Measurements from ENCODE around the gene PCDH15. TPM values are rescaled to one million over a fixed set of nuclear protein-coding genes. Genes with fewer than 3 reads are reported as not detected.
"Not testable (repeated sequence)": the region's sequence is repeated elsewhere in the genome, so short reads cannot be mapped to it uniquely, and the experiment has no call there.

The PCDH15 gene
- total RNA-seq, 2 donors from 2014 or later: not detected

GRCh38 chr10:54396031-54396430 lies 405.0 kb downstream of the PCDH15 start:
- Mint-ChIP-seq H3K4me1 (no peaks in the 10 kb centered on the region), H3K36me3 (ENCODE audit: low read depth) (no peaks in the 10 kb centered on the region), H3K4me3 (no peak overlapping the region), H3K27me3 (no peaks in the 10 kb centered on the region), H3K27ac (no peak overlapping the region)
- DNase-seq (no peak), ATAC-seq (no peak)
- no peaks in the 10 kb centered on the region for H3K9me3 ChIP-seq (ENCODE audit: control insufficient read depth, low read length, poor library complexity, severe bottlenecking)

- DNase-seq, H3K4me3 Mint-ChIP-seq: not testable (repeated sequence)
Observed at GRCh38 chr10:54394598-54394997, 406.4 kb downstream of the PCDH15 start.

GRCh38 chr10:54372179-54372578 lies 428.9 kb downstream of the PCDH15 start:
- Mint-ChIP-seq H3K4me3 (no peak overlapping the region), H3K27me3 (no peaks in the 10 kb centered on the region), H3K36me3 (ENCODE audit: low read depth) (no peaks in the 10 kb centered on the region), H3K27ac (no peak overlapping the region), H3K4me1 (no peaks in the 10 kb centered on the region)
- DNase-seq (no peak), ATAC-seq (no peak)
- no peaks in the 10 kb centered on the region for H3K9me3 ChIP-seq (ENCODE audit: control insufficient read depth, low read length, poor library complexity, severe bottlenecking)

More at GRCh38 chr10:54394598-54394997, 406.4 kb downstream of the PCDH15 start:
- H3K4me1 Mint-ChIP-seq; H3K27ac Mint-ChIP-seq; ATAC-seq; H3K36me3 Mint-ChIP-seq (ENCODE audit: low read depth); H3K27me3 Mint-ChIP-seq; H3K9me3 ChIP-seq (ENCODE audit: control insufficient read depth, low read length, poor library complexity, severe bottlenecking): not testable (repeated sequence)

GRCh38 chr10:54368984-54369383 lies 432.0 kb downstream of the PCDH15 start:
- no peak overlapping the region for H3K27ac Mint-ChIP-seq

GRCh38 chr10:54363390-54363789 lies 437.6 kb downstream of the PCDH15 start:
- Mint-ChIP-seq H3K36me3 (ENCODE audit: low read depth) (no peaks in the 10 kb centered on the region), H3K4me1 (no peaks in the 10 kb centered on the region), H3K27ac (no peak overlapping the region), H3K27me3 (no peaks in the 10 kb centered on the region), H3K4me3 (no peak overlapping the region)
- DNase-seq: no peak
- no peaks in the 10 kb centered on the region for H3K9me3 ChIP-seq (ENCODE audit: control insufficient read depth, low read length, poor library complexity, severe bottlenecking)
- ATAC-seq: no peak

More at GRCh38 chr10:54368984-54369383, 432.0 kb downstream of the PCDH15 start:
- Mint-ChIP-seq H3K27me3 (no peaks in the 10 kb centered on the region), H3K4me3 (no peak overlapping the region), H3K36me3 (ENCODE audit: low read depth) (no peaks in the 10 kb centered on the region), H3K4me1 (no peaks in the 10 kb centered on the region)
- H3K9me3 ChIP-seq (ENCODE audit: control insufficient read depth, low read length, poor library complexity, severe bottlenecking): no peaks in the 10 kb centered on the region
- DNase-seq (no peak), ATAC-seq (no peak)

- Mint-ChIP-seq H3K27me3 (no peaks in the 10 kb centered on the region), H3K4me3 (no peak overlapping the region), H3K36me3 (ENCODE audit: low read depth) (no peaks in the 10 kb centered on the region), H3K4me1 (no peaks in the 10 kb centered on the region), H3K27ac (no peak overlapping the region)
- no peaks in the 10 kb centered on the region for H3K9me3 ChIP-seq (ENCODE audit: control insufficient read depth, low read length, poor library complexity, severe bottlenecking)
- ATAC-seq: no peak
- no peak for DNase-seq
Observed at GRCh38 chr10:54342058-54342457, 459.0 kb downstream of the PCDH15 start.

GRCh38 chr10:54335296-54335695 lies 465.7 kb downstream of the PCDH15 start:
- no peaks in the 10 kb centered on the region for H3K36me3 Mint-ChIP-seq (ENCODE audit: low read depth)
- ATAC-seq: no peak
- no peak for DNase-seq
- no peaks in the 10 kb centered on the region for H3K9me3 ChIP-seq (ENCODE audit: control insufficient read depth, low read length, poor library complexity, severe bottlenecking)
- no peaks in the 10 kb centered on the region for H3K27me3 Mint-ChIP-seq
- H3K4me1 Mint-ChIP-seq: no peaks in the 10 kb centered on the region
- H3K4me3 Mint-ChIP-seq: no peak overlapping the region
- H3K27ac Mint-ChIP-seq: no peak overlapping the region

GRCh38 chr10:54319341-54319740 lies 481.7 kb downstream of the PCDH15 start:
- DNase-seq: no peak
- Mint-ChIP-seq H3K27ac (no peak overlapping the region), H3K36me3 (ENCODE audit: low read depth) (no peaks in the 10 kb centered on the region), H3K4me1 (no peaks in the 10 kb centered on the region), H3K4me3 (no peak overlapping the region), H3K27me3 (no peaks in the 10 kb centered on the region)
- no peak for ATAC-seq
- no peaks in the 10 kb centered on the region for H3K9me3 ChIP-seq (ENCODE audit: control insufficient read depth, low read length, poor library complexity, severe bottlenecking)

GRCh38 chr10:54318470-54318869 lies 482.6 kb downstream of the PCDH15 start:
- Mint-ChIP-seq H3K4me3 (no peak overlapping the region), H3K36me3 (ENCODE audit: low read depth) (no peaks in the 10 kb centered on the region), H3K27me3 (no peaks in the 10 kb centered on the region), H3K27ac (no peak overlapping the region), H3K4me1 (no peaks in the 10 kb centered on the region)
- DNase-seq: no peak
- no peak for ATAC-seq
- H3K9me3 ChIP-seq (ENCODE audit: control insufficient read depth, low read length, poor library complexity, severe bottlenecking): no peaks in the 10 kb centered on the region

- Mint-ChIP-seq H3K4me3 (no peak overlapping the region), H3K27me3 (no peaks in the 10 kb centered on the region), H3K27ac (no peak overlapping the region), H3K4me1 (no peaks in the 10 kb centered on the region), H3K36me3 (ENCODE audit: low read depth) (no peaks in the 10 kb centered on the region)
- DNase-seq (no peak), ATAC-seq (no peak)
- no peaks in the 10 kb centered on the region for H3K9me3 ChIP-seq (ENCODE audit: control insufficient read depth, low read length, poor library complexity, severe bottlenecking)
Observed at GRCh38 chr10:54314430-54314829, 486.6 kb downstream of the PCDH15 start.

GRCh38 chr10:54284526-54285193 lies 516.4 kb downstream of the PCDH15 start:
- H3K4me1 Mint-ChIP-seq: no peaks in the 10 kb centered on the region
- H3K36me3 Mint-ChIP-seq (ENCODE audit: low read depth): no peaks in the 10 kb centered on the region
- H3K27me3 Mint-ChIP-seq: no peaks in the 10 kb centered on the region
- ATAC-seq (no peak), DNase-seq (no peak)
- no peak overlapping the region for H3K4me3 Mint-ChIP-seq
- no peak overlapping the region for H3K27ac Mint-ChIP-seq
- H3K9me3 ChIP-seq (ENCODE audit: control insufficient read depth, low read length, poor library complexity, severe bottlenecking): no peaks in the 10 kb centered on the region

- H3K27me3 Mint-ChIP-seq: no peaks in the 10 kb centered on the region
- no peaks in the 10 kb centered on the region for H3K4me1 Mint-ChIP-seq
- H3K9me3 ChIP-seq (ENCODE audit: control insufficient read depth, low read length, poor library complexity, severe bottlenecking): no peaks in the 10 kb centered on the region
- DNase-seq: no peak
- no peak overlapping the region for H3K4me3 Mint-ChIP-seq
- no peak overlapping the region for H3K27ac Mint-ChIP-seq
- H3K36me3 Mint-ChIP-seq (ENCODE audit: low read depth): no peaks in the 10 kb centered on the region
- ATAC-seq: no peak
Observed at GRCh38 chr10:54282012-54282411, 519.0 kb downstream of the PCDH15 start.

- Mint-ChIP-seq H3K4me3 (no peak overlapping the region), H3K27me3 (no peaks in the 10 kb centered on the region), H3K36me3 (ENCODE audit: low read depth) (no peaks in the 10 kb centered on the region), H3K27ac (no peak overlapping the region), H3K4me1 (no peaks in the 10 kb centered on the region)
- ATAC-seq: no peak
- no peak for DNase-seq
- H3K9me3 ChIP-seq (ENCODE audit: control insufficient read depth, low read length, poor library complexity, severe bottlenecking): no peaks in the 10 kb centered on the region
Observed at GRCh38 chr10:54266395-54266794, 534.6 kb downstream of the PCDH15 start.

GRCh38 chr10:54262726-54263125 lies 538.3 kb downstream of the PCDH15 start:
- Mint-ChIP-seq H3K27ac (no peak overlapping the region), H3K27me3 (no peaks in the 10 kb centered on the region), H3K4me1 (no peaks in the 10 kb centered on the region), H3K36me3 (ENCODE audit: low read depth) (no peaks in the 10 kb centered on the region), H3K4me3 (no peak overlapping the region)
- DNase-seq: no peak
- H3K9me3 ChIP-seq (ENCODE audit: control insufficient read depth, low read length, poor library complexity, severe bottlenecking): no peaks in the 10 kb centered on the region
- no peak for ATAC-seq

Data from T-helper 17 cell (primary cell).